Left colon (tissue), 2 donors: ENCODE data around the gene PCSK4. TPM values are rescaled to one million over a fixed set of nuclear protein-coding genes. Genes with fewer than 3 reads are reported as not detected.
"Not testable (repeated sequence)": the region's sequence is repeated elsewhere in the genome, so short reads cannot be mapped to it uniquely, and the experiment has no call there.

Experiments used
- ATAC-seq: fragments of 200-7000 bp; cut with Tn5 transposase; one replicate; pipeline ENCODE4 v1.9.1; 2020; ENCODE audit warnings: mild to moderate bottlenecking, moderate library complexity
- DNase-seq, 2 donors: peaks; one replicate each; pipeline ENCODE4 v3.0.0-alpha.2; 2020
- intact Hi-C, 2 donors: fragments of 100-400 bp; cut with DNase I in 1 of 2; cut with micrococcal nuclease in 1 of 2; formaldehyde crosslinking; loops; one replicate each; pipeline versions ENCODE4 v1.11.2 to v1.14.0; 2022; cut with DNase I, micrococcal nuclease
- total RNA-seq, 2 donors: library from RNA; stranded (reverse); fragmentation: NEBNext Ultra II Directional; extraction: Animal tissue kit (Norgen Biotek cat#: 25700); gene quantifications; one replicate each; pipeline ENCODE4 v1.2.1, GENCODE V29; 2021
- donor health status: DM: no; HTN: no; CAD: no.
- donor health status: DM: yes; HTN: yes; CAD: no.

Gene PCSK4
- total RNA-seq, 2 donors from 2014 or later, result 3.2 to 4.6 TPM

DNA sequence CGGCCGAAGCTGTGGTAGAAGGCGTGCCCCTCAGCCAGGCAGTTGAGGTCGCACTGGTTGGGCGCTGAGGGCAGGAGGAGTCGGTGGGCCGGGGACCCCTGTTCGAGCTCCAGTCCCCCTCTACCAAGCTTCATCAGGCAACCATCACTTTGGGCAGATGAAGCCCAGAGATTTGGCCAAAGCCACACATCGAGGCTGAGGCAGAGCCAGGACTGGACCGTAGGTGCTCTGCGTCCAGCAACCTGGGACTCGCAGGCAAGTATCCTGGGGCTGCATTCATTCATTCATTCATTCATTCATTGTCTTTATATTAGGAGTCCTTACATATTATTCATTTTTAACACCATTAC is 18.3 kb upstream of the PCSK4 start:
- DNase-seq (no peak), ATAC-seq (no peak)
- intact Hi-C loops, result no loop called here

- DNase-seq (peak; percentile 91 to 93), ATAC-seq (peak; percentile 84)
- intact Hi-C loops, result no loop called here
Observed at GRCh38 chr19:1507763-1508506, 17.8 kb upstream of the PCSK4 start.

DNA sequence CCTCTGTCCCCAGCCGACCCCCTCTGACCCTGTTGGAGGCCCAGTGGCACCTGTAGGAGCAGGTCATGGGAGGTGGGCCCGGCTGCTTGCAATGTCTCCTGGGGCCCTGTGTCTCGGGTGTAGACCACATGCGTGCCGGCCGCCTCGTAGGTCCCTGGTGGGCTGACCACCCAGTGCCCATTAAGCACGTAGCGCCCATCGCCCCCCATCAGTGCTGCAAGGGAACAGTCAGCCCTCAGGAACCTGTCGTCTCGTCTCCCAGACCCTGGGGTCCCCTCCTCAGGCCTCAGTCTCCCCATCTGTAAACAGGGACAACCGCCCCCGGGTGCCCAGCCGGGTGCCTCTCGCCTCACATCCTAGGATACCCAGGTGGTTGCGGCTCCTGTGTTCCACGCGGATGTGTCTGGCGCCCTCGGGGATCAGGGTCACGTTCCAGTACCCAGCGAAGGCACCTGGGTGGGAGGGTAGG is 17.1 kb upstream of the PCSK4 start:
- peak in 1 of 2 donors; percentile 26 for DNase-seq
- no peak for ATAC-seq
- intact Hi-C loops, result no loop called here

- no peak for ATAC-seq
Observed at GRCh38 chr19:1505991-1506881, 16.1 kb upstream of the PCSK4 start.

DNA sequence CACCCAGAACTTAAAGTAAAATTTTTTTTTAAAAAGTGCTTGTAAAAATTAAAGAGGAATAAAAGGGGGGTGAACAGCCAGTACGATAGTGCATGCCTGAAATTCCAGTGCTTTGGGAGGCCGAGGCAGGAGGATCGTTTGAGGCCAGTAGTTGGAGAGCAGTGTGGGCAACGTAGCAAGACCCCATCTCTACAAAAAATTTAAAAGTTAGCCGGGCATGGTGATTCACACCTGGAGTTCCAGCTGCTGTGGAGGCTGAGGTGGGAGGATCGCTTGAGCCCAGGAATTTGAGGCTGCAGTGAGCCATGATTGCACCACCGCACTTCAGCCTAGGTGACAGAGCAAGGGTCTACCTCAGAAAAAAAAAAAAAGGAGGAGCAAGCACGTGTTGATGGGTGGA is 14.9 kb upstream of the PCSK4 start:
- DNase-seq (no peak), ATAC-seq (no peak)
- intact Hi-C loops, result no loop called here

More at GRCh38 chr19:1505991-1506881, 16.1 kb upstream of the PCSK4 start:
- DNase-seq, result no peak
- intact Hi-C loops, result no loop called here

GRCh38 chr19:1503925-1504773 is 14.0 kb upstream of the PCSK4 start:
- ATAC-seq (no peak), DNase-seq (no peak)
- intact Hi-C loops, result no loop called here

GRCh38 chr19:1503089-1503924 is 13.2 kb upstream of the PCSK4 start:
- intact Hi-C loops, result no loop called here
- DNase-seq, result peak in 1 of 2 donors; percentile 69

GRCh38 chr19:1502433-1503088 is 12.4 kb upstream of the PCSK4 start:
- no peak for ATAC-seq
- intact Hi-C loops, result no loop called here
- DNase-seq, result no peak

More at GRCh38 chr19:1503089-1503924, 13.2 kb upstream of the PCSK4 start:
- no peak for ATAC-seq

GRCh38 chr19:1501200-1501595 is 11.0 kb upstream of the PCSK4 start:
- ATAC-seq, result peak; percentile 25
- DNase-seq, result no peak
- intact Hi-C loops, result no loop called here

DNA sequence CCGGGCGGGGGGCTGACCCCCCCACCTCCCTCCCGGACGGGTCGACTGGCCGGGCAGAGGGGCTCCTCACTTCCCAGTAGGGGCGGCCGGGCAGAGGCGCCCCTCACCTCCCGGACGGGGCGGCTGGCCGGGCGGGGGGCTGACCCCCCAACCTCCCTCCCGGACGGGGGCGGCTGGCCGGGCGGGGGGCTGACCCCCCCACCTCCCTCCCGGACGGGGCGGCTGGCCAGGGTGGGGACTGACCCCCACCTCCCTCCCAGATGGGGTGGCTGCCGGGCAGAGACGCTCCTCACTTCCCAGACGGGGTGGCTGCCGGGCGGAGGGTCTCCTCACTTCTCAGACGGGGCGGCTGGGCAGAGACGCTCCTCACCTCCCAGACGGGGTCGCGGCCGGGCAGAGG is 9.1 kb upstream of the PCSK4 start:
- ATAC-seq, intact Hi-C loops, DNase-seq: not testable (repeated sequence)

GRCh38 chr19:1497578-1498235 is 7.6 kb upstream of the PCSK4 start:
- ATAC-seq, result no peak
- no peak for DNase-seq
- intact Hi-C loops, result no loop called here

- DNase-seq, result no peak
- intact Hi-C loops, result no loop called here
- ATAC-seq, result no peak
Observed at GRCh38 chr19:1496714-1497577, 6.8 kb upstream of the PCSK4 start.

- ATAC-seq (peak; percentile 17), DNase-seq (no peak)
- intact Hi-C loops, result no loop called here
Observed at GRCh38 chr19:1495799-1496713, 5.9 kb upstream of the PCSK4 start.

- DNase-seq (no peak), ATAC-seq (no peak)
- intact Hi-C loops, result no loop called here
Observed at GRCh38 chr19:1495051-1495798, 5.1 kb upstream of the PCSK4 start.
